NCI-H2029 (cell line): ENCODE results near the gene PPM1E.

Source experiments
- DNase-seq: peaks from one replicate; lab custom pipeline; 2025; lab: John Stamatoyannopoulos, UW

Gene PPM1E

DNA sequence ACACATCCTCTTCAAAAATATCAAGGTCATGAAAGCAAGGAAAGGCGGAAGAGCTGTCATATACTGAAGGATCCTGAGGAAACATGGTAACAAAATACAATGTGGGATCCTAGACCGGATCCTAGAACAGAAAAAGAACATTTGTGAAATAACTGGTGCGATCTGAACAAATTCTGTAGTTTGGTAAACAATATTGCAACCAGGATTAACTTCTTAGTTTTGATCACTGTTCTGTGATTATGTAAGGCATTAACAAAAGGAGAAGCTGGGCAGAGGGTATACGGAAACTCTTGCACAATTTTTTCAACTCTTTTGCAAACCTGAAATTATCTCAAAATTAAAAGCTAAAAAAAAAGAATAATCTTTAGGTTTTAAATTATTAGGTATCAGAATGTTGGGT is 241.3 kb downstream of the PPM1E start:
- DNase-seq, result no peak

DNA sequence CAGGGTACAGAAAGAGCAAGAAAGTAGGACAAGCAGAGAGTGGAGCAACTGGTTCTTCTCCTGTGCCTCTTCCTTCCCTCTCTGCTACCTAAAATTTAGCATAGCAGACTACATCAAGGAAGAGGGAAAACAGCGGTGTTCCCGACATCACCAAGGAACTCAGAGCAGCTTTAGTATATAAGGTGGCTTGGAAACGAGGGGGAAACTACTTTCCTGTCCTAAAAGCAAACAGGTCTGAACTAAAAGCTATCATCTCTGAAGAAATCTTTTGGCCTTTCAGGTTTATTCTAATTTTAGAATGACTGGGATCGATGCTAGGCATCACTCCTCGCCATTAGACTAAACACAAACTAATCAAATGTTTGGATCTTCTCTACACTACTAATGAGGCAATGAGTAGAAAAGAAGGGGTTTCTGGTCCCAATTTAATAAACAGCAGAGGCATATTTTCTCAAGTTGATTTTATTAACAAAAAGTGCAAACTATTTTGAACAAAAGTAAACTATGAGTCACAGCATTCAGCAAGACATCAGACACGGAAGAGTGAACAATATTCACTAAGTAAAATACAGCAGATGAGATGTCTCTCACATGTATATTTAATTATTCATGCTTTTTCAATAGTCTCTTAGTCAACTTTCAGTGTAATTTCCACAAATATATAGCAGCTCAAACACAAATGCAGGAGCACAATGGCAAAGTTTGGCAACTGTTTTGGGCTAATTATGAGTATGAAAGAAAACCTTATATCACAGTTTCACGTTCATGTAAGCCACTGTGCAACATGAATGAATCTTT is 242.3 kb downstream of the PPM1E start:
- DNase-seq, result no peak

DNA sequence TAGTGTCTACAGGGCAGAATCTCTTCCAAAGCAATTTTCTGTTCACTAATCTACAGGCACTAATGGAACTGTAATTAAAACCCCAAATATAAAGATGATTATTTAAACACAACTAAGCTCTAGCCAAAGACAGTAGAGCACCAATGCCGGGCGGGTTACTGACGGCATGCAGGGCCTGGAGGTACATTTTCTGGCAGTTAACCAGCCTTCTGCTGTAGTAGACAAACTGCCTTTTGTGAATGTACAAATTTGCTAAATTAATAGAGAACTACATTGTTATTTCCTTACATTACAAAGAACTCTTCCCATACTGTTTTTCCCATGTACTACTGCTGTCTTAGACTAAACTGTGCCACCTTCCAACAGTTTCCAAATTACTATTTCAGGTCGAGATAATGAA is 243.2 kb downstream of the PPM1E start:
- no peak for DNase-seq

DNA sequence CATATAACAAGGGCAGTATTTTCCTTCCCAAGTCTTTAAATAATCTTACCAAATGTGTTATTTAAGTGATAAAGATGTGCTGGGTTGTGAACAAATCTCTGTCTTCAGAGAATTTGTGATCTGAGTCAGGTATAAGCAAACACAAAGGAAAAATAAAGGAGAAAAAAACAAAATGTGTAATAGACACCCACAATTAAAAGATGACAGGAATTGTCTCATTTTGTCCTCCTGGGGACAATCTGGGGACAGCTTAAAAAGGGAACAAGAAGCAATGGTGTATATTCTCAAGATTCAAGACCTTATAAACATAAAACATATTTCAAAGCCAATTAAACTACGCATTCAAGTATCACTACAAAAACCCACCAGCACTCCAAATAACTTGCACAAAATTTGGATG is 243.8 kb downstream of the PPM1E start:
- no peak for DNase-seq

DNA sequence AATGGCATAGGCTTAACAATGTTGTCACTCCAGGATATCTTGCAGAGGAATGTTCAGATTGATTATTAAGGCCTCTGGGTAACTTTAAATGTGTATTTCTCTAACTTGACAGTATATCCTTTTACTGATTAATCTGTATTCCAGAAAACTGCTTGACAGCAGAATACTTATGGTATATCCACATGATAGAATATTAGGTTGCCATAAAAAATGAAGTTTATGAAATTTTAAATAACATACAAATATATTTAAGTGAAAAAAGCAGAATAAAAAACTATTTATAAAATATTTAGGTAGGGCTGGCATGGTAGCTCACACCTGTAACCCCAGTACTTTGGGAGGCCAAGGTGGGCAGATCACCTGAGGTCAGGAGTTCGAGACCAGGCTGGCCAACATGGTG is 244.4 kb downstream of the PPM1E start:
- no peak for DNase-seq

DNA sequence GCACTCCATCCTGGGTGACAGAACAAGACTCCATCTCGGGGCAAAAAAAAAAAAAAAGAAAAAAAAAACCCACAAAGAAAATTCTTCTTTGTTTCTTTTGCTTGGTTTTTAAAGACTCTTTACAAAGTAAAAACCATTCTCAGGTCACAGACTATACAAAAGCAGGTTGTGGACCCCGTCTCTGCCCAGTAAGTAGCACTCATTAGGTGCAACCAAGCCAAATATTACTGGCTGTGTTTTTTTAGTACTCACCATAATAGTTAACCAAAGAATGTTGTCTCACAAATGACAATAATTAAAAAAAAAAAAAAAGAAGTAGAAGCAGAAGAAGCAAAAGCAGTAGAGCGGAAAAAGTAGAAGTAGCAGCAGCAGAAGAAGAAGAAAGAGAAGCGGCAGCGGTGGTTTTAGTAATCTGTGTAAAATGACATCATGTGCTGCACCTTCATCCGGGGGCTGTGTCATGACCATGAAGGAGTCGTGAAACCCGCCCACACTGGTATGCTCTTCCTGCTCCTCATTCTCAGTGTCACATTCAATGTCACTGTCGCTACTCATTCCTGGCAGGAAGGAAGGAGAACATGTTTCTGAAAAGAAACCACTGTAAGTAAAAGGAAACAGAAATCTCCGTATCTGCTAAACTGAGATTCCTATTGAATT is 245.6 kb downstream of the PPM1E start:
- no peak for DNase-seq

DNA sequence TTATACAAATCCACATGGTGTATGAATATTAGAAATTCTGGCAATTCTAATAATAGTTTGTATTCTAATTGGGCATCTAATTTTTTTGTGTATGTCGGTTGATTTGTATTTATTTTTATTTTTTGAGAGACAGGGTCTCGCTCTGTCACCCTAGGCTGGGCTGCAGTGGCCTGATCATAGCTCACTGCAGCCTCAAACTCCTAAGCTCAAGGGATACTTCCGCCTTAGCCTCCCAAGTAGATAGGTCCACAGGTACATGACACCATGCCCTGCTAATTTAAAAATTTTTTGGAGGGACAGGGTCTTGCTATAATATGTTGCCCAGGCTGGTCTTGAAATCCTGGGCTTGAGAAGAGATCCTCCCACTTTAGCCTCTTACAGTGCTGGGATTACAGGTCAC is 246.5 kb downstream of the PPM1E start:
- no peak for DNase-seq

DNA sequence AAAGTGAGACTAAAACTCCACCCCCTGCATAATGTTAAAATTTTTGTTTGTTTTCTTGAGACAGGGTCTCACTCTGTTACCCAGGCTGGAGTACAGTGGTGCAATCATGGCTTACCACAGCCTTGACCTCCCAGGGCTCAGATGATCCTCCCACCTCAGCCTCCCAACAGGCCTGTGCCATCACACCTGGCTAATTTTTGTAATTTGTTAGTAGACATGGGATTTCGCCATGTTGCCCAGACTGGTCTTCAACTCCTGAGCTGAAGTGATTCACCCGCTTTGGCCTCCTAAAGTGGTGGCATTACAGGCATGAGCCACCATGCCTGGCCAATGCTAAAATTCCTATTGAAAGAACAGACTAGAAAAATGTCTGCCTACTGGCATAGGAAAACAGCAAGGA is 247.2 kb downstream of the PPM1E start:
- no peak for DNase-seq

DNA sequence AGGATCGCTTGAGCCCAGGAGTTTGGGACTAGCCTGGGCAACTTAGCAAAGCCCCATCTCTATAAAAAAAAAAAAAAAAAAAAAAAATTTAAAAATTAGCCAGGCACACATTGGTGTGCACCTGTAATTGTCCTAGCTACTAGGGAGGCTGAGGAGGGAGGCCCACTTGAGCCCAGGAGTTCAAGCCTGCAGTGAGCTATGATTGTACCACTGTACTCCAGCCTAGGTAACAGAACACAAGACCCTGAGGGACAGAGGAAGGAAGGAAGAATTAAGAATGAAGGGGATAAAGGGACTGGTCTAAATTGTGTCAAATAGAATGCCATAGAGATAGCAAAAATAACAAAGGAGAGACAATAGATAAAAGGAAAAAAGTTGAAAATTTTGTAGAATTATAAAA is 248.2 kb downstream of the PPM1E start:
- no peak for DNase-seq

DNA sequence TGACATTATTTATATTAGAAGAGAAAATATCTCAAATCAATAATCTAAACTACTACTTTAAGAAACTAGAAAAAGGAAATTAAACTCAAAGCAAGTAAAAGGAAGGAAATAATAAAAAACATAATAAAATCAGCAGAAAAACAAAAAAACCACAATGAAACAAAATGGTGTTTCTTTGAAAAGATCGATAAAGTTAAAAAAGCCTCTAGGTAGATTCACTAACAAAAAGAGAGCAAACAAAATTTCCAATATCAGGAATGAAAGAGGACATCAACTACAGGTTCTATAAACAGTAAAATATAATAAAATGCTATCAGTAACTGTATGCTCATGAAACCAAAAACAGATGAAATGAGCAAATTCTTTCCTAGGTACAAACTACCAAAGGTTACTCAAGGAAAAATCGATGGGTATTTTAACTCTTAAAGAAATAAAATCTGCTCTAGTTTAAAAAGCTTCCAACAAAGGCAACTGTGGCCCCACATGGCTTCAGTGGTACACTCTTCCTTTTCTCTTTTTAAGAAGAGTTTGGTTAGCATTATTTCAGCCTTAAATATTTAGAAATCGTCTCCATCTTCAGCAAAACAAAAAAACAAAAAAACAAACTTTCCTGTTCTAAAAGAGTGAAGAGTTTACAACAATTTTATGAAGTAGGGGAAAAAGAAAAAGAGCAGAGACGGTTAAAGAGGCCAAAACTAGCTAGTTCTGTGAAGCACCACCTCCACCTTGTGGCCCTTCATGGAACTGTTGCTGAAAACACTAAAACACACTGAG is 248.9 kb downstream of the PPM1E start:
- DNase-seq, result no peak

DNA sequence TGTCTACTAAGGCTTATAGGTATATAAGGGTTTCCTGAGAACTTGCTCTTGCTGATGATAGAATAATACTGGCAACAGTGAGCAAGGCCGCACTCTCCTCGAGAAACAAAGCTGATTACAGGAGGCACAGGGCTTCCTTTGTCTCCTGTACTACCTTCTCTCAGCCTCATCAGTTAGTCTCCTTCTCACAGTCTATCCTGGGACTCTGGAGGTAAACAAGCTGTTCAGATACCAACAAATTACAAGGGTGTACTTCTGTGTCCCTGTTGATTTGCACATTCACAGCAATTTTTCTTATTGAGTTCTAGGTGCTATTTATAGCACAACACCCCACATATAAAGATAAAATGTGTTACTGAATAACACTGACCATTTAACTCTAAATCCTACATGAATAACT is 252.3 kb downstream of the PPM1E start:
- no peak for DNase-seq

DNA sequence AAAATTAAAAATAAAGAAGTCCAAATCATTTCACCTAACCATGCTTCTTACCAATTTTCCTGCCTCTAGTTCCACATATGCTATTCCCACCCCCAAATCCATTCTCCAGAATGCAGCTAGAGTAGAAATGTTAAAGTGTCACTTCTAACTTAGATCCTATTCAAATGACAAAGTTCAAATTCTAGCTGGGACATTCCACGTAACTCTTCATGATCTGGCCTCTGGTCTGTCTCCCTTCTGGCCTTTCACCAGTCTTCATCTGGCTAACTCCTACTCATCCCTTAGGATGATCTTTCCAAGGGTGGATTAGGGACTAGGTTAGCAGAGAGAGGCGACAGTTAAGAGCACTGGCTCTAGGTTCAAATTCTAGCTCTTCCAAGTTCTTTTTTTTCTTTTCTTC is 253.1 kb downstream of the PPM1E start:
- DNase-seq, result no peak

DNA sequence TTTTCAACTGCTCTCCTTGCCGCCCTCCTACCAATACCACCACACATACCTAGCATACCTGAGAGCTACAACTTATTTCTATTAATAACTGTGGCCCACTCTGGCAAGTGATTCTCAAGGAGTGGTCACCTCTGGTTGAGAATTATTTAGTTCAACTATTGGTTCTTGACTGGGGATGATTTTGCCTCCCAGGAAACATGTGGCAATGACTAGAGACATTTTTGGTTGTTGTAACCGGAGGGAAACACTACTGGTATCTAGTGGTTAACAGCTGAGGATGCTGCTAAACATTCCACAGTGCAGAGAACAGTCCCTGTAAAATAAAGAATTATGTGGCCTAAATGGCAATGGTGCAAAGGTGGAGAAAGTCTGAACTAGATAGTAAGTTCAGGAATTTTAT is 254.4 kb downstream of the PPM1E start:
- no peak for DNase-seq

DNA sequence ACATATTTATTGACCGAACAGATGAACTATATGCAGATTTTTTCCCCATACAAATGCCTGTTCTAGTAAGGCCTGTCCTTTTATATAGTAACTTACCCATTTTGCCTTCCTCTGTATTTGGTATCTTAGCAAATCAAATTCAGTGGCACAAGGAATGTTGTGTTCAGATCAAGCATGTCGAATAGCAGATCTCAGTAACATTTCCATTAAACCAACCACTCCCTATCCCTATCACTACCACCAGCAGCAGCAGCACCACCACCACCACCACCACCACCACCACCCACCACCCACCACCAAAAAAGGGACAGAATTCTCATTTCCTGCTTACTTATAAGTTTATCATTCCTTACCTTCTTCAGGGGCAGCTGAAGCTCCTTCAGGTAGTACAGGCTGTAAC is 256.3 kb downstream of the PPM1E start:
- no peak for DNase-seq

DNA sequence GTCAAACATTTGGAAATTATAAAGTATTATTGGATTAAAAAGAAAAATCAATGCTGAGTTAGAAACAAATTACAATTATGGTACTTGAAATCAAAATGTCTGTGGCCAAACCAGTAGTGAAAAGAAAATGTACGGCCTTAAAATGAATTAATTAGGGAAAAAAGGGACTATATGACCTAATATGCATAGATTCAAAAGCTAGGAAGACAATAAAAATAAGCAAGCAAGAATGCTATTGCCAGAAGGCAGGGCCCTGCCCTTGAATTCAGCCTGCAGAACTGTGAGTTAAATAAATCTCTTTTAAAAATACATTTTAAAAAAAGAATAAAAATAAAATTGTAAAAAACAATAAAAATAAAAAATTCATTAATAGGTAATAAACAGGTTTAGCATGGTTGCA is 262.4 kb downstream of the PPM1E start:
- no peak for DNase-seq

DNA sequence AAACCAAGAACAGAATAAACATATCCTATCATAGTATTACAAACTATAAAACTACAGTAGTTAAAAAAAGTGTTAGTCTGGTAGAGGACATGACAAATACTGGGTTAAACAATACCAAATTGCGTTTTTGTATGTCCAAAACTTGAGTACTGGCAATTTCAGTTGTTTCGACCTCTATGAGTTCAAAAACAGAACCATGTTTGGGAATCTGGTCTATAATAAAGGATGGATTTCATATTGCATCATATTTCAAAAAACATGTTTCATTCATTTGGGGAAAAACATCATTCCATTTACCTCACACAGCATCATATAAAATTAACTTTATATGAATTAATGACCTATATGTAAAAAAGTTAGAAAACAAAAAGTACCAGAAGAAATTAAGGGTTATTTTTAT is 269.3 kb downstream of the PPM1E start:
- DNase-seq, result no peak

DNA sequence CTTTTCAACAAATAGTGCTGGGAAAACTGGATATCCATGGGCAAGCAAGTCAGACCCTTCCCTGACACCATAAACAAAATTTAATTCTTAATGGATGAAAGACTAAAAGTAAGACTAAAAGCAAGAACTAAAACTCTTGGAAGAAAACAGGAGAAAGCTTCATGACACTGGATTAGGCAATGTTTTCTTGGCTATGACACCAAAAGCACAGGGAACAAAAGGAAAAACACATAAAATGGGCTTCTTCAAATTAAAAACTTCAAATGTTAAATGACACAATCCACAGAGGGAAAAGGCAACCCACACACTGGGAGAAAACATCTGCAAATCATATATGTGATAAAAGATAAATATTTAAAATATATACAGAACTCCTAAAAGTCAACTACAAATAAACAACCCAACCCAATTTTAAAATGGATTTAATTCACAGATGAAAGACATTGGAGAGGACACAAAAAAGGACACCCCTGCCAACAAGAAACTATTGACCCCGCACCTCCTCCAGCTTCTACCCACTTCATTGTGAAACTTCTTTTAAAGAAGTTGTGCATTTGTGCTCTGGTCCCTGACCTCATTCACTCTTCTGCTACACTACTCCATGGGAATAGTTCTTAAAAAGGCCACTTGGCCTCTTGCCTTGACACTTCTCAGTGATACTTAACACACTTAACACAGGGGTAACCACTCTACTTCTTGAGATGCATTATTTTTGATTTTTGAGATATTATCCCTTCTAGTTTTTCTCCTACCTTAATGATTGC is 270.7 kb downstream of the PPM1E start:
- DNase-seq, result no peak

DNA sequence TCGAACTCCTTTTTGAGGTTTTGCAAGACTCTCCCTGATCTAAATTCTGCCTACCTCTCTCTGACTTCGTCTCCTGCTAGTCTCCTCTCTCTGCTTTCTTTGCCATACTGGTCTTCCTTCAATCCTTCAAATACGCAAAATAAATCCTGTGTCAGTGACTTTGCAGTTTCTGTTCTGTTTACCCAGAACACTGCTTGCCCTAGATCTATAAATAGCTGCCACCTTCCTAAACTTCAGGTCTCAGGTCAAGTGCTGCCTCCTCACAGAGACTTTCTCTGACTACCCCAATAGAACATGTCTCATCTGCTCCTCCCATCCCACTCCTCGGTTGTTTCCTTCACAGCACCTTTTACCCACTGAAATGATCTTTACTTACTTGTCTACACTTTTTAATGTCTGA is 272.1 kb downstream of the PPM1E start:
- DNase-seq, result no peak

DNA sequence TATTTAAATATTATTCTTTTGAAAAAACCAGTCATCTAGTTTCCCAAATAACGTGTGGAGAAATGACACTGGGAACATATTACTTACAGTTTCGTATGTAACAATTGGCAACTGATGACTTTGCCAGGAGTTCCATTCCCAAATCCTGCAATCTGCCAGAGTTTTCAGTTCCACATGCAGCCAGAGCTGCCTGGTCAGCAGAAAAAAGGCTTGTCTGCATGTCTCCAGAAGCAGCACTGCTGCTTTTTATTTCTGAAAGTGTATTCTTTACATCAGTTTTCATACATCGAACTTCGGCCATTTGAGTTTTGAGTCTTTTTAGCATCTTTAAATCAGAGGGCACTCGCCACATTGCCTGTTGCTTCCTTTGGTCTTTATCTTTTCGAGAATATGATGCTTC is 272.7 kb downstream of the PPM1E start:
- no peak for DNase-seq

DNA sequence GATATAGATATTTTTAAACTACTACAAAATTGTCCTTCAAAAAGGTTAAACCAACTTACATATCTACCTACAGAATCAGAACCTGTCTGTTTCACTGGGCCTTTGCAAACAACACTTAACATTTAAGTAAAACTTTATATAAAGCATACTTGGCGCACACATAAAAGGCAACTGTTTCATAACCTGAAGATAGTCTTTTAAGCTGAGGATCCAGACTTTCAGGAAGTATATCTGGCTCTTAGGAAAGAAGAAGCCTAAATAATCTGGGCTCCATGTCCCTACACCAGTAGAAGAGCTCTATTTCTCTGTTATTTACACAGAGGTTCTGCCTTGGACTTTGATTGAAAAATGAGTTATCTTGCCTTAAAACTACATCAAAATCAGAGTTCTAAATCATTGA is 275.2 kb downstream of the PPM1E start:
- DNase-seq, result no peak
